ENCODE data around the gene MYO1H.

The MYO1H gene

DNA sequence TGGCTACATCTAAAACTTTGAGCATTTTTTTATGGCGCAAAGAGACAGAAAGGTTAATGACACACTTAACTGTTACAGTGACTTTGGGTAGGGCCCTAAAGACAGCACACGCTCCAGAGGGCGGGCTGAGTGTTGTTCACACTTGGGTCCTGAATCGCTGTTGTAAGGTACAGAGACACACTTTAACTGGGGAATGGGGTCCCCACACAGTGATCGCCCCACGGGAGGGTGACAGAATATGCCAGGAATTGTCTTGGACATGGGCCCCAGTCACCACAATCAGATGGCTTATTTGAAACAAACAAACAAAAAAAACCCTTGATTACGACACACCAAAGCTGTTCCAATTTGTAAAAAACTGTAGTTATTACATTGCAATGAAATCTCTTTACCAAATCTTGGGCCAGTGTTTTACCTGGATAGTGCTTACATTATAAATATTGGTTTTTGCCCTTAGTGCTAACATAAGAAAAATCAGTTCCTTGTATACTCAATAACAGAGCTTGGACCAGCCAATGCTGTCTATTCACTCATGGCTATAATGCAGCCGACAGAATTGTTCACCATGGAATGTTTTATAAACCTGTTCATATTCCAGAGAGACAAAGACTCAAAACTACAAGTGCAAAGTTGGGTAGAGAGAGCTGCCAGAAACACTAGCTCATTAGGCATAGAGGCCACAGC, 101.1 kb downstream of the MYO1H start:
- DNase-seq (ENCODE audit: low spot score): no peak

GRCh38 chr12:109449845-109450532, 102.3 kb downstream of the MYO1H start:
- no peak for DNase-seq (ENCODE audit: low spot score)

DNA sequence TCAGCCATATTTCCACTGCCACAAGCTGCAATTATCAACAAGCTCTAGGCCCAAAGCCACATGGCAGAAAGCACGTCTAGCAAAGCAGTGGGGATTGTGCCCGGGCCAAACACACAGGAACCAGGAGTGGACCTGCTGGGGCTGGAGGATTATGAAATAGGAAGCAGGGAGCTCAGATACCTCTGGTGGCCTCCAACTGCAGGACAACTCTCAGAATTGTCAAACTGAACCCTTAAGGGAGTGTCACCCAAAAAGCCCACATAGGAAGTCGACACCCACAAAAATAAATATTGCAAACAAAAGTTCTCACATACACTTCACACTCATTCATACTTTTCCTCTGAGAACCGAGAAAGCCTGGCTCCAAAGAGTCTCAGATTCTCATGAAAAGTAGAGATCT, 103.3 kb downstream of the MYO1H start:
- no peak for DNase-seq (ENCODE audit: low spot score)

DNA sequence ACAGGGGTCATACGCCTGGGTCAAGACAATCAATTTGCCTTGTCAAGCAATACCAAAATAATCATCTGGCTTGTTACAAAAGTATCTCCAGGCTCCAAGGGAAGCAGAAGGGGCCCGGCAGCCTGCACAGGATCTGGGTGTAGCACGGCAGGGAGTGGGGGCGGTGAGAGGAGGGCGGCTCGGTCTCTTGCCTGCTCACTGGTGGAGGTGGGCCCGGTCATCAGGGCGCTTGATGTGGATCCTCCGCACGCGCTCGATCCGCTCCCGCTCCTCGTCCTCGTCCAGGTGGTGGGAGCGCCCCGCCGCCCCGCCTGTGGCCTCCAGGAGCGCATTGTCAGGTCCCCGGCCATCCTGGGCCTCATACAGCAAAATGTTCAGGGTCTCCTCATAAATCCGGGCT, 103.7 kb downstream of the MYO1H start:
- no peak for DNase-seq (ENCODE audit: low spot score)

GRCh38 chr12:109452489-109452888, 104.8 kb downstream of the MYO1H start:
- DNase-seq (ENCODE audit: low spot score): no peak

GRCh38 chr12:109455706-109456105, 108.0 kb downstream of the MYO1H start:
- no peak for DNase-seq (ENCODE audit: low spot score)

DNA sequence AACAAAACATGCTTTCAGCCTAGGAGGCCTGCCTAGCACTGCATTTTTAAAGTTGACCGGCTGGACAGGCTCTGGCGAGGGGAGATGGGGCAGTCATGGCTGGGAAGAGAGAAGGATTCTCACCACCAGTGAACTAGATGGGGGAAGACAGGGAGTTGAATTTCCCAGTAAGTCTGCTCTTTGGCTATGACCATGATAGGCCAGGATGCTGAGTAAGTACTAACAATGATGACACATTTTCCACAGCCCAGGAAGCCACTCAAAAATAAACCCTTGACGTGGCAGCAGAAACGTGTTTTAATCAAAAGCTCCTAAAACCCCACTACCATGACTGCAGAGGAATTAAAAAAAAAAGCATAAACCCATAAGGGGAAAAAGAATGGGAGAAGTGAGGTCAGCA, 110.4 kb downstream of the MYO1H start:
- no peak for DNase-seq (ENCODE audit: low spot score)

DNA sequence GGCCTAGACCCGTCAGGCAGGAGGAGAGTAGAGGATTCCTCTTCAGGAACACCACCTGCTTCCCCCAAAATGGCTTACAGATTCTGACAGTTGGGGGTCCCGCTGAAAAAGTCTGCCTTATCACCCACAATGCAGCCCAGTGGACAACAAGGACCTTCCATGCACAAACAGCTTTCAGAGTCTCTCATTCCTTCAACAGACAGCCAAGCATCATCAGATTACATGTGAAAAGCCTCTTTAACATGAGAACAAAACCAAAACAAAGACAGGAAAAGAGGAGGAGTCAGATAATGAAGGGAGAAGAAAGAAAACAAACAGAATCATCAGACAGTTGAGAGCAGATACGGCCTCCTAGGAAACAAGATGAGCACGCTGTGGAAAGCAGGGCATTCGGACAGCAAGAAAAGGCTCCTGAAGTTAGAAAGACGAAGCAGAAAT, 111.1 kb downstream of the MYO1H start:
- DNase-seq (ENCODE audit: low spot score): no peak

GRCh38 chr12:109459247-109459646, 111.5 kb downstream of the MYO1H start:
- no peak for DNase-seq (ENCODE audit: low spot score)

DNA sequence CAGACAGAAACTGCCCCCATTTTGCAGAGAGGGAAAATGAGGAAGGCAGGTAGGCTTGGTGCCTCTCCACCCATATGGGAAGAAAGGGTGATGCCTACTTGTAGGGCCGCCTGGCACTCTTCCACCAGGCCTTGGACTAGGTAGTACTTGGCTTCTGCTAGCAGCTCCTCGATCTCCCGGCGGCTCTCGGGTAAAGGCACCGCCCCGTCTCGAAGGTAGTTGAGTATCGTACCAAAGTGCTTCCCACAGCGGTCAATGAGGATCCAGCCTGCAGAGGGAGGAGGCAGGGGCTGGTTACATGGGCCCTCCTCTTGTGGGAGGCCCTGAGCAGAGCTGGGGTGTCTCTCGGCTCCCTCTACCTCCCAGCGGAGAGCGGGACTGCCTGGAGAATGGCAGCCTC, 112.8 kb downstream of the MYO1H start:
- DNase-seq (ENCODE audit: low spot score): no peak

- no peak for DNase-seq (ENCODE audit: low spot score)
These were observed 113.5 kb downstream of the MYO1H start for GRCh38 chr12:109461049-109461845.

DNA sequence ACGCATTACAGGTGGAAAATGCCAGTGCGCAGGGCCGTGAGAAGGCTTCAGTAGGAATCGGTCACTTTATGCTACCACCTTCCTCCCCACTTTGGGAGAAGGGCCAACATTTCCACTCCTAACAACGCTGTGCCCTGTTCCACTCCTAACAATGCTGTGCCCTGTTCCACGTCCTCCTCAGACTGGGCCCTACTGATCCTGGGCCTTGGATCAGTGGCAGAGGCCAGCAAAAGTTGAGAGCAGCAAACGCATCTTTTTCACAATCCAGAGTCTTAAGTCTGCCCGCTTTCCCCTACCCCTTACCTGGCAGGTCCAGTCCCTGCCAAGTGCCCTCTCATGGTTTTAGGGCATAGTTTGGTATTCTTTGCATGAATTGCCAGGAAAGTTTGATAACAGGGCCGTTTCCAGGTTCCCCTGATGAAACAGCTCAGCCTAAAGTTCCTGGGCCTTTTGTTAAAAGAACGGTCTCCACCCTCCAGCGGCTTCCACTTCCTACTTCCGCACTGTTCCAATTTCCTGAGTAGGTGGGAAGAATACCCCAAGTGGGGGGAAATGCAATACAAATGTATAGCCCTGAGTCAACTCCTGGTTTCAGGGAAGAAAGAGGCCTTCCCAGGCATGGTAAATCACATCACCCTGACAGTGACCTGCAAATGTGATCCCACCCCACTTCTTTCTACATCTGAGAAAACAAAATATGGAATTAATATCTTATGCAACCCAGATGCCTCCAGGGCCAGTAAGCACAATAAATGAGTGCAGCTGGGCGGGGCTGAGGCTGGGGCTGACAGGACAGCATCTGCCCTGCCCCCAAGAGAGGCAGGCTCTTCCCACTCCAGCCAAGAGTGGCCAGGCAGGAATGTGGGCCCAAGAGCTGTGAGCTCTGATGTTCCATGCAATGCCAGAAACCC, 114.4 kb downstream of the MYO1H start:
- DNase-seq (ENCODE audit: low spot score): no peak

- DNase-seq (ENCODE audit: low spot score): no peak
These were observed 115.4 kb downstream of the MYO1H start for GRCh38 chr12:109462868-109463692.

GRCh38 chr12:109463756-109464155, 116.1 kb downstream of the MYO1H start:
- DNase-seq (ENCODE audit: low spot score): no peak

GRCh38 chr12:109464642-109465351, 117.1 kb downstream of the MYO1H start:
- no peak for DNase-seq (ENCODE audit: low spot score)

GRCh38 chr12:109466305-109466704, 118.6 kb downstream of the MYO1H start:
- no peak for DNase-seq (ENCODE audit: low spot score)

GRCh38 chr12:109466821-109467220, 119.1 kb downstream of the MYO1H start:
- DNase-seq (ENCODE audit: low spot score): no peak

- no peak for DNase-seq (ENCODE audit: low spot score)
These were observed 120.4 kb downstream of the MYO1H start for GRCh38 chr12:109467978-109468676.

GRCh38 chr12:109469517-109469916, 121.8 kb downstream of the MYO1H start:
- DNase-seq (ENCODE audit: low spot score): no peak

- no peak for DNase-seq (ENCODE audit: low spot score)
These were observed 125.3 kb downstream of the MYO1H start for GRCh38 chr12:109473006-109473405.

All from CD4-positive, alpha-beta T cell treated with Interleukin-15 for 4 hours (primary cell).